ENCODE measurements around the gene CYP21A2.
"Not testable (repeated sequence)": the region's sequence is repeated elsewhere in the genome, so short reads cannot be mapped to it uniquely, and the experiment has no call there.

Gene CYP21A2

DNA sequence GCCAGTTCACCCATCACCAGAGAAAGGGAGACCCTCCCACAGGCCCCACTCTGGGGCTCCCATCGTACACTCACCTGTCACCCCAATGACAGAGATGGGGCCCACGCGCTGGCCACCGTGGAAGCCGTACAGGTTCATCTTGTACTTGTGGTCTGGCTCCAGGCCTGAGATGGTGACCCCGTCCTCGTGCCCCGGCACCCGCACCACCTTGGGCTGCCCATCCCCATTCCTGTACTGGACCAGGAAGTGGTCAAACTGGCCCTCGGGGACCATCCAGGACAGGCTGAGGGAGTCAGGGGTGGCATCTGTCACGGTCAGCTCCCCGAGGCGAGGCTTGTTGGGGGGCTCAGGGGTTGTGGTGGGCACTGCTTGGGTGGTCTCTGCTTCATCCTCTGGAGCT lies 15.1 kb downstream of the CYP21A2 start:
- not testable (repeated sequence) for DNase-seq (ENCODE audit: low read depth in 2 of 2)

DNA sequence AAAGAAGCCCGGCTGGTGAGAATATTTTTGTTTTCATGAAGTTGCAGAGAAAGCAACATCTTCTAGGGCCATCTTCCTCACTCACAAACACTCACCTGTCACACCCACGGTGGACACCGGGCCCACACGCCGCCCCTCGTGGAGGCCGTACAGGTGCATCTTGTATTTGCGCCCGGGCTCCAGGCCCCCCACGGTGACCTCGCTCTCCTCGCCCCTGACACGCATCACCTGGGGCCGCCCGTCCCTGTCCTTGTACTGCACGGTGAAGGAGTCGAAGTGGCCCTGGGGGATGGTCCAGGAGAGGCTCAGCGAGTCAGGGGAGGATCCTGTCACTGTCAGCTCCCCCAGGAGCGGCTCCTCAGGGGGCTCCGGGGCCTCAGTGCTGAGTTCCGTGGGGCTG lies 17.5 kb downstream of the CYP21A2 start:
- DNase-seq (ENCODE audit: low read depth in 2 of 2) = not testable (repeated sequence)

DNA sequence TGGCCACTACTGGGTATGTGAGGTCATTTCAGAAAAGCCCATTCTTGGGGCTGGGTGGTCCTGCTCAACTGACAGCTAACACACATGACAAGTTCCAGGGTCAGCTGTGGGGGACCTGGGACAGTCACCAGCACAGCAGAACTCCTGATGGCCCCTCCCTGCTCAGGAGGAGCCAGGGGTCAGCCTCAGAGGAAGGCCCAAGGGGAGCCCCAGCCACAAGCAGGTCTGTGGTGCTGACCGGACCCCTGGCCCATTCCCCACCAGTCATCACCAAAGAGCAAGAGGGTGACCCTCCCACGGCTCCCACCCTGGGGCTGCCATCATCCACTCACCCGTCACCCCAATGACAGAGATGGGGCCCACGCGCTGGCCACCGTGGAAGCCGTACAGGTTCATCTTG lies 18.0 kb downstream of the CYP21A2 start:
- no peak for DNase-seq (ENCODE audit: low read depth in 2 of 2)

DNA sequence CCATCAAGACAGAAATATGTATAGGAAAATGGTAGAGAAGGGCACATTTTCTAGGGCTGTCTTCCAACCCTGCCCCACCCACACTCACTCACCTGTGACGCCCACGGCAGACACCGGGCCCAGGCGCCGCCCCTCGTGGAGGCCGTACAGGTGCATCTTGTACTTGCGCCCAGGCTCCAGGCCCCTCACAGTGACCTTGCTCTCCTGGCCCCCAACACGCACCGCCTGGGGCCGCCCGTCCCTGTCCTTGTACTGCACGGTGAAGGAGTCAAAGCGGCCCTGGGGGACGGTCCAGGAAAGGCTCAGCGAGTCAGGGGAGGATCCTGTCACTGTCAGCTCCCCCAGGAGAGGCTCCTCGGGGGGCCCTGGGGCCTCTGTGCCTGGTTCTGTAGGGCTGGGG lies 19.8 kb downstream of the CYP21A2 start:
- no peak for DNase-seq (ENCODE audit: low read depth in 2 of 2)

DNA sequence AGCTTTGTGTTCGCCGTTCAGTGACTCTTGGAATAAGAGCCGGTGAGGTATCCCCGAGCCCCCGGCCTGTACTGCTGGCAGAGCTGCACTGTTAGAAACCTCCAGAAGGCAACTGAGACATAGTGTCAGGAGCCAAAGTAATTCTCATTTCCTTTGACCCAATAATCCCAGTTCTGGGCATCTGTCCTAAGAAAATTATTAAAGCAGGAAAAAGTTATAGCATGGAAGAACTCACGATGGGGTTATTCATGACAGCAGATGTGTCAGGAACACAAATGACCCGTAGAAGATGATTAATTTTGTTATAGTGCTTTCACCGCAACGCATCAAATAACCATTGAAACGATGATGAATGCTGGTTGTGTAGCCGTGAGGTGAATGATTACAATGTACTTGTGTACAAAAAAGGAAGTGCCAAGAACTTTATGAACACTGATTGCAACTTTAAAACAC lies 20.3 kb downstream of the CYP21A2 start:
- no peak for DNase-seq (ENCODE audit: low read depth in 2 of 2)

DNA sequence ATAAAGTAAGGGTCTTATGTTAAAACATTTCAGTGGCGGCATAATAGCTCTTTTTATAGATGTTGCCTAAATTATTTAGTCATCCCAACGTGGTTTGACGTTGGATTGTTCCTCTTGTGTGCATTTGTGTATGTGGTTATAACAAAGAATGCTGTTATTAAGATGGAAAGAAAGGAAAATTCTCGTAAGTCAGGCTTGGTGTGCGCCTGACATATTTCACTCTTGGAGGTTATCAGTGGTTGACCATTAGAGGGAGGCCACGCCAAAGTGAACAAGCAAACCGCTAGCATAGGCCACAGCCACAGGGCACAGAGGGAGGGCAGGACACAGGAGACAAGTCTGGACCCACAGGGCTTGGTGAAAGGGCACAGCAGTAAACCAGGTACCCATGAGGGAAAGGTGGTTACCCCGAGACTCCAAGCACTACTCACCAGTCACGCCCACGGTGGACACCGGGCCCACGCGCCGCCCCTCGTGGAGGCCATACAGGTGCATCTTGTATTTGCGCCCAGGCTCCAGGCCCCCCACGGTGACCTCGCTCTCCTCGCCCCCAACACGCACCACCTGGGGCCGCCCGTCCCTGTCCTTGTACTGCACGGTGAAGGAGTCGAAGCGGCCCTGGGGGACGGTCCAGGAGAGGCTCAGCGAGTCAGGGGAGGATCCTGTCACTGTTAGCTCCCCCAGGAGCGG lies 22.9 kb downstream of the CYP21A2 start:
- DNase-seq (ENCODE audit: low read depth in 2 of 2) = no peak

DNA sequence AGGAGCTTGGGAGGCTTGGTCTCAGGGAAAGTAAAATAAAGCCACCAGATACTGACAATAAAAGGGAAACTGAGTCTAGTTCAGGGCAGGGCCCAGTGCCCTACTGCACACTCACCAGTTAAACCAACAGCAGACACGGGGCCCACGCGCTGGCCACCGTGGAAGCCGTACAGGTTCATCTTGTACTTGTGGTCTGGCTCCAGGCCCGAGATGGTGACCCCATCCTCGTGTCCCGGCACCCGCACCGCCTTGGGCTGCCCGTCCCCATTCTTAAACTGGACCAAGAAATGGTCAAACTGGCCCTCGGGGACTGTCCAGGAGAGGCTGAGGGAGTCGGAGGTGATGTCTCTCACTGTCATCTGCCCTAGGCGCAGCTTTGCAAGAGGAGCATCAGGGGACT lies 26.5 kb downstream of the CYP21A2 start:
- DNase-seq (ENCODE audit: low read depth in 2 of 2) = no peak

DNA sequence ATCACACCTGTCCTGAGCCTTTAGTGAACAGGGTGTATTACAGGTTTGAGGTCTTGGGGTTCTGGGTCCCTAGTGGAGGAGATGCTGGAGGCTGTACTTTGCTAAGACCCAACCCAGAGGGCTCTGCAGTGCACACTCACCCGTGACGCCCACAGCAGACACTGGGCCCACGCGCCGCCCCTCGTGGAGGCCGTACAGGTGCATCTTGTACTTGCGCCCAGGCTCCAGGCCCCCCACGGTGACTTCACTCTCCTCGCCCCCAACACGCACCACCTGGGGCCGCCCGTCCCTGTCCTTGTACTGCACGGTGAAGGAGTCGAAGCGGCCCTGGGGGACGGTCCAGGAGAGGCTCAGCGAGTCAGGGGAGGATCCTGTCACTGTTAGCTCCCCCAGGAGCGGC lies 29.3 kb downstream of the CYP21A2 start:
- not testable (repeated sequence) for DNase-seq (ENCODE audit: low read depth in 2 of 2)

DNA sequence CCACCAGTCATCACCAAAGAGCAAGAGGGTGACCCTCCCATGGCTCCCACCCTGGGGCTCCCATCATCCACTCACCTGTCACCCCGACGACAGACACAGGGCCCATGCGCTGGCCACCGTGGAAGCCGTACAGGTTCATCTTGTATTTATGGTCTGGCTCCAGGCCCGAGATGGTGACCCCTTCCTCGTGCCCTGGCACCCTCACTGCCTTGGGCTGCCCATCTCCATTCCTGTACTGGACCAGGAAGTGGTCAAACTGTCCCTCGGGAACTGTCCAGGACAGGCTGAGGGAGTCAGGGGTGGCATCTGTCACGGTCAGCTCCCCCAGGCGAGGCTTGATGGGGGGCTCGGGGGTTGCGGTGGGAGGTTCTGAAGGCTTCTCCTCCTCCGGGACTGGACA lies 30.1 kb downstream of the CYP21A2 start:
- DNase-seq (ENCODE audit: low read depth in 2 of 2) = not testable (repeated sequence)

DNA sequence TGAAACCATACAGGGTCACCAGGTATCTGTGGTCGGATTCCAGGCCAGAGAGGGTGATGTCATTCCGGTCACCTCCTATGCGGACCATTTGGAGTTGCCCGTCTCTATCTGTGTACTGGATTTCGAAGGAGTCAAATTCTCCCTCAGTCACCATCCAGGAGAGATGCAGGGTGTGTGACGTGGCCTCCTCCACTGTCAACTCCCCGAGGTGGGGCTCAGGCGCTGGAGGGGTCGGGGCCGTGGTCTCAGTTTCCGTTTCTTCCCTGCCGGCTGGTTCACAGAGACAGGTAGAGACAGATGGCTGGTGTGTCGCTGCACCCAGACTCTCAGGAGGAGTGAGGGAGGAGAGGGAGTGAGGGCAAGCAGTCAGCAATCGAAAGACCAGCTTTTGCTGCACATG lies 30.7 kb downstream of the CYP21A2 start:
- DNase-seq (ENCODE audit: low read depth in 2 of 2) = no peak

DNA sequence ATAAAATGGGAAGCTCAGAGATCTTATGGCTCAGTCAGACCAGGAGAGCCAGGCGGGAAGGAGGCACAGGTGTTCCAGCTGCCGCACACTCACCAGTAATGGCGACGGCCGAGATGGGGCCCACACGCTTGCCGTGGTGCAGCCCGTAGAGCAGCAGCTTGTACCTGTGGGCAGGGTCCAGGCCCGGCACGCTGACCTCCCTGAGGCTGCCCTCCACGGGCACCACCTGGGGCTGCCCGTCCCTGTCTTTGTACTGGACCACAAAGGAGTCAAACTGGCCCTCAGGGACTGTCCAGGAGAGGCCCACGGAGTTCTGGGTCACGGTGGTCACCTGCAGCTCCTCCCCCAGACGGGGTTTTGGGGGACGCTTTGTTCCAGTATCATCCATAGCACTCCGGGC lies 31.2 kb downstream of the CYP21A2 start:
- no peak for DNase-seq (ENCODE audit: low read depth in 2 of 2)

DNA sequence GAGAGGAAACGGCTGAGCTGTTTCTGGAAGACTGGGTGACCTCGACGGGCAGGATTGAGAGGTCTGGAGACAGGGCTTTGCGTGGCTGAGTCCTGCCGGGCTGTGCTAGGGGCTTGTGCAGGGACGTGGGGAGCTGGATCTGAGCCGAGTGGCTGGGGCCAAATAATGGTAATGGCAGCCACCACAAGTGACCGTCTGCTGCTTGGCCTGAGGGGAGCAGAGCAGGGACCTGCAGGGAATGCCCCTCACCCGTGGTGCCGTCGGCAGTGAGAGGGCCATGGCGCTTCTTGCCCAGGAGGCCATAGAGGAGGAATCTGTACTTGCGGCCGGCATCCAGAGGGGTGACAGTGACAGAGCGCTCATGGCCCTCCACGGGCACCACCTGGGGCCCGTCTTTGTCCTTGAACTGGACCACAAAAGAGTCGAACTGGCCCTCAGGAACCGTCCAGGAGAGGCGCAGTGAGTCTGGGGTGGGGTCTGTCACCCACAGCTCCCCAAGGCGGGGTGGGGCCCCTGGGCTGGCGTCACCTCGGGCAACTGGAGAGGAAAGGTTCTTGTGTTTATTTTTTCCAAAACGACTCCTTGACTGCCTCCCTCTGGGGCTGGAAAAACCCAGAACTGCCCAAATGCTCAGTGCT lies 31.8 kb downstream of the CYP21A2 start:
- no peak for DNase-seq (ENCODE audit: low read depth in 2 of 2)

DNA sequence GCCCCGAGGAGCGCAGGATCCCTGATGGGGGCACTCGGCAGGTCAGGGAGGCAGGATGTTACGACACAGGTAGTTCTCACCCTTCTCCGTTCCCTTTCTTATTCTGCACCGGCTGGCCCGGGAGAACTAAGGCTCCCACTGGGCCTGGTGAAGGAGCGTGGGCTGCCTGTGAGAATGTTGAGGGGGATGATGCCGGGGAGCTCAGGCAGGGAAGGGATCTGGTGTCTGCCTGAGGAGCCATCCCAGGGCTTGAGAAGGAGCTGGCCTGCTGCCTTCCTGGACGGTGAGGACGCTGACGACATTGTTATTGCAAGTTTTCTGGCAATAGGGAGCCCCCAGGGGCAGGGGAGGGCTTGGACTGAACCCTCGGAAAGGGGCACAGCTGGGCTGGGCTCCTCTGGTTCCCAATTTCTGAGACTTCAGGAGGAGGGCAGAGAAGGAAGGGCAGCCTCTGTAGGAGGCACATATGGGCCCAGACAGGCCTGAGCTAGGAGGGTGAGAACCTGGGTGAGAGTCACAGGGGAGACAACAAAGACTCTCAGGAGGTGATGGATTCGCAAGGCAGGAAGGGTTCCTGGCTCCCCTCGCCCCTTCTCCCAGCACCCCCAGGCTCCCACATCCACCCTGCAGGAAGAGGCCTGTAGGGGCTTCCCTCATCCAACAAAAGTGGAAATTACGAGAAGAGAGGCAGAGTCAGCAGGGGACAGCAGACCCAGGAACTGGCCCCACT lies 32.8 kb downstream of the CYP21A2 start:
- no peak for DNase-seq (ENCODE audit: low read depth in 2 of 2)

DNA sequence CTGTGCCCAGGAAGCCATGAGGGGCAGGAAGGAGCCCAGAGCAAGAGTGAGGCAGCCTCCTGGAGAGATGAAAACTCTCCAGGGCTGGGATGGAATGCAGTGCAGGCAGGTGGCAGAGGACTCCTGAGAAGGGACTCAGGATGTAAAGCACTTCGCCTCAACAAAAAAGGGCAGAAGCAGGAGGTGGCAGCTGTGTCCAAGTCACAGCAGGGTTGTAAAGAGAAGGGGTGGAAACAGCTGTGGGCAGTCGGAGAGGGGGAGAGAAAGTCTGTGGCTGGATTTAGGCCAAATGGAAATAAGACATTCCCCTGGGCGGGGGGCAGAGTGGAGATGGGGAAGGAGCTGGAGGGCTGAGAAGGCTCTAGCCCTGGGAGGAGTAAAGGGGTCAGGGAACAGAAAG lies 34.9 kb downstream of the CYP21A2 start:
- DNase-seq (ENCODE audit: low read depth in 2 of 2) = no peak

DNA sequence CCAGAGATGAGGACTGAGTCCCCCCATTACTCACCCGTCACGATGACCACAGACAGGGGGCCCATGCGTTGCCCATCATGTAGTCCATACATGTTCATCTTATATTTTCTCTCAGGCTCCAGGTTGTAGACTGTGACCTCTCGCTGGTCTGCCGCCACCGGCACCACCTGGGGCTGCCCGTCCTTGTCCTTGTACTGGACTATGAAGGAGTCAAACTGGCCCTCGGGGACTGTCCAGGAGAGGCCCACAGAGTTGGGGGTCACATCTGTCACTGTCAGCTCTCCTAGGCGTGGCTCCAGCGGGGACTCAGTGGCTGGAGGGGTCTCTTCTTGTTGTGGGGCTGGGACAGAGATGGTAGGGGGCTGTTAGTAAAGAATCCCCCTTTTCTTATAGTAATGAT lies 35.4 kb downstream of the CYP21A2 start:
- DNase-seq (ENCODE audit: low read depth in 2 of 2) = no peak

DNA sequence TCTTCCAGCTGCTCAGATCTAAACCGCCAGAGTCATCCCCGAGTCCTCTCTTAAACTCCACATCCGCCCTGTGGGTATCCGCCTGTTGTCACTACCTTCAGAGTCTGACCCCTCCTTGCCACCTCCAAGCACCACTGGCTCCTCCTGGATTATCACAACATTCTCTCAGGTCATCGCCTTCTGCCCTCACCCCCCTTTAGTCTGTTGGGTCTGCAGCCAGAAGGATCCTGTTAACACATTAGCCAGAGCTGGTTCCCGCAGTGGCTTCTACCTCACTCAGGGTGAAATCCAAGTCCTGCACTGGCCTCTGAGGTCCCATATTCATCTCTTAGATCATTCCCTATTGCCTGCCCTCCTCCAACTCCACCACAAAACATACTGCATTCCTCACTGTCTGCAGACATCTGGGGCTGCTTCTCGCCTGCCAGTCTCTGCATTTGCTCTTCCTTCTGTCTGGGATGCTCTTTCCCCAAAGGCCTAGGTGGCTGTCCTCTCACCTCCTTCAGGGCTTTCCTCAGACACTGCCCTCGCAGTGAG lies 36.8 kb downstream of the CYP21A2 start:
- no peak for DNase-seq (ENCODE audit: low read depth in 2 of 2)

DNA sequence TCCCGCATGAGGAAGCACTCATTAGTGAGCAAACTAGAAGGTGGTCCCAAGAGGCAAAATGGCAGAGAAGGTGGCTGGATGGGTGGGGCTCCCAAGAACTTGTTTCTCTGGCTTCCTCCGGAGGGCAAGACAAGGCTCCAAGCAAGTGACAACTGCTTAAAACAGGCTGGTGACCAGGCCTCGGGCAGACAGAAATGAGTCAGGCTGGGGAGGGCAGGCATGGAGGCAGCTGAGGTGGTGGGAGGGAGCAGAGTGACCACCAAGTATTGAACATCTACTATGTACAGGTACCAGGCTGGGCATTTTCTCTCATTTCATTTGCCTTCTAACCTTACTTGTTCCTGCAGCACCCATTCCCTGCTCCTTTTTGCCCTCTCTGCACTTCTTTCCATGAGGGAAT lies 37.6 kb downstream of the CYP21A2 start:
- DNase-seq (ENCODE audit: low read depth in 2 of 2) = no peak

DNA sequence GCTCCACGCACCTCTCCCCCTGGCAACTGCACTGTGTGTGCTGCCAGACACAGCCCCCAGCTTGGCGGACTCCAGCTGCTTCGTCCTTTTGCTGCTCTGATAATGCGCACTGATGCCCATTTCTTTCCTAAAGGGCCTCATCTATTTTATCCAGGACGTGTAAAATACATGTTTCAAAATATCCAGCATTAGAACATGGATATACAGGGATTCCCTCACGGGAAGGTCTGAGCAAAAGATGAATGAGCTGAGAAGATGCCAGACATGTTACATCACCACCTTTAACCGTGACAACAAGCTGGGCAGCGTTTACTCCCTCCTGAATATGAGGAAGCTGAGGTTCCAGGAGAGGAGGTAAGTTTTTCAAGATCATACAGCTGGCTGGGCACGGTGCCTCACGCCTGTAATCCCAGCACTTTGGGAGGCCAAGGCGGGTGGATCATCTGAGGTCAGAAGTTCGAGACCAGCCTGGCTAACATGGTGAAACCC lies 38.1 kb downstream of the CYP21A2 start:
- DNase-seq (ENCODE audit: low read depth in 2 of 2) = no peak

DNA sequence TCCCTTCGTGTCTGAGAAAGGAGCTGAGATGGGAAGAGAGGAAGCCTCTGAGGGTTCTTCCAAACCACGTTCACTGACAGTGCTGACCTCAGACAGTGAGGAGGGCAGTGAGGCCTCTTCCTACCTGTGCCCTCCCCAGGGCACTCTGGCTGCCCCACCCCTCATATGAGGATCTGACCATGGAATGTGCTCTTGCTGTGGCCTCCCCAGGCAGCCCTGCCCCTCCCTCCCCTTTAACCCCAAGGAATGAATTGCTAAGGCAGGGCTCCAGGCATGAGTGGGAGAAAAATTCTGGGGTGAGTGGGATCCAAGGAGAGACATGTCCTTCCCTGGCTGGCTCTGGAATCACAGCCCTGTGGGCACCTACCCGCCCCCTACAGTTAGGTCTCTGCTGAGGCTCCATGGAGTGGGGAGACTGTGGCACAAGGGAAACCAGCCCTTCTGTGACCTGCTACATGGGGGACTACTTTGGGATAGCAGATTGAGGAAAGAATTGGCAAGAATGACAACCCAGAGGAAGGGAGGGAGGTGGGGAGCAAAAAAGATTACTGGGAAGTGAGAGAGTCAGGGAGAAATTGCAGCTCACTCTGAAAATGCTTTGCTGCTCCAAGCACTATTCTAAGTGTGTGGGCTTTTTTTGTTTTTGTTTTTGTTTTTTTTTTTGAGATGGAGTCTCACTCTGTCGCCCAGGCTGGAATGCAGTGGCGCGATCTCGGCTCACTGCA lies 41.5 kb downstream of the CYP21A2 start:
- no peak for DNase-seq (ENCODE audit: low read depth in 2 of 2)

DNA sequence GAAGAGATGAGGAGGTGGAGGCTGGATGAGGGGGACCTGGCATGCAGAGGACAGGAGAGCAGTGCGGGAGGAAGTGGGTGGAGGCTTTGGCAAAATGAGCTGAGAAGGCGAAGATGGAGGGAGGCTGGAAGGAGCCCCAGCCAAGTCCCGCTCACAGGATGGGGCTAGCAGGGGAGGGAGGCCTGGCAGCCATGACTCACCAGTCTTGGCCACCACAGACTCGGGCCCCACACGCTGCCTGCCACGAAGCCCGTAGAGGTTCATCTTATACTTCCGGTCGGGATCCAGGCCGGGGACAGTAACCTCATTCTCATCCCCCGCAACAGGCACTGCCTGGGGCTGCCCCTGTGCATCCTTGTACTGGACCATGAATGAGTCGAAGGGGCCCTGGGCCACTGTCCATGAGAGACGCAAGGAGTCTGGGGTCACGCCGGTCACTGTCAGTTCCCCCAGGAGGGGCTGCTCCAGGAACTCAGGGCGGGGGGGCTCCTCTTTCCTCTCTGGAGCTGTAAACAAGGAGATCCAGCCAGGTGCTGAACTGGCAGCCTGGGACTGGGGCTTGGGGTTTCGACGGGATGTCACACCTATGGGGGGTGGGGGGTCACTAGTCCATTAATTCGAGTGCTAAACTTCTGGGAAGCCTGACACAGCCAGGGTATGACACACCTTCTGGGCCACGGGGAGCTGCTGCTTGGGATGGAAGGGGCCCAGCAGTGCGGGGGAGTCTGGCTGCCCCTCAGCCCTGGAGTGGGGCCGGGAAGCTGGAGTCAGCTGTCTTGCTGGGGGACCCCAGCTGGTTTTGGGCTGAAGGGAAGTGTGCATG lies 43.2 kb downstream of the CYP21A2 start:
- DNase-seq (ENCODE audit: low read depth in 2 of 2) = no peak

DNA sequence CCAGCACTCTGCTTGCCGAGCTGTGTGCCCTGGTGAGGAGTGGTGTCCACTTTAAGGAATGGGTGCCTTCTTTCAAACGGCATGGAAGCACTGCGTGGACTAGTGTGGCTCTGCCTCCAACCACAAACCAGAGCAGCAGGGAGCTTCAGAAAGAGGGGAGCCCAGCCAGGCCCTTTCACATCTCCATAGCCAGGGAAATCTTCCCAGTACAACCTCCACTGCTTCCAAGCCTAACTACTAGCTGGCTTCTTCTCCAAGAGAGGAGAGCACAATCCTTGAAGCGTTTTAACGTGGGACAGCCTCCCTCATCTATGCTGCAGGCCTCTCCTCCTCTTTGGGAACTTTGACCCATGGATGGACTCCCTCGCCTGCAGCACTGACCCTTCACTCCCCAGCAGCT lies 44.3 kb downstream of the CYP21A2 start:
- no peak for DNase-seq (ENCODE audit: low read depth in 2 of 2)
